ENCODE results near the gene LINC01488. TPM values are rescaled to one million over a fixed set of nuclear protein-coding genes. Genes with fewer than 3 reads are reported as not detected.

LINC01488 gene
- total and polyA plus RNA-seq, 9 of the 15 experiments (the other 6 are each of a cell fraction or from before 2014, with no cell fraction given), result not detected

DNA sequence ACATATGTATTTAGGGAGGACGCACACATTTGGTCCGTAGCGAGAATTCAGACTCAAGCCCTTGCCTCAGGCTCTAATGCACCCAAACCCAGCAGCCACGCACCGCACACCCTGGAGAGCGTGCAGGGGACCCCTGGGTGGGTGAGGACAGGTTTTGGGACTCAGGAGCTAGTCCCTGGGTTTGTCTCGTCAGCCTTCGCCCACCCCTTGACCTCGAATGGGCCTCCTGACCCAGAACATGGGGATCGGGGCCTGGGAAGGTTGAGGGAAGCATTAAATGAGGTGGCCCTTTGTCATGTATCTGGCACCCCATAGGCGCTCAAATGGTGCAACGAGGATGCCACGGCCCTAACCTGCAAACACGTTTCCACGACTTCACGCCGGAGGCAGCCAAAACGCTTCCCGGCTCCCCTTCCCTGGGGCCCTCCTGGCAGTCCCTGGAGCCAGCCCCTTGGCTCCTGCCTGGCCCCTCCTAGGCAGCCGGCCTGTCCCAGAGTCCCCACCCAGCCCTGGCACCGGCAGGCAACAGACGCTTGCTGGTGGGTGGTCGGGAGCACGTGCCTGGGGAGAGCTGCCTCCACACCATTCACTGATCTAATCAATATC is 5.5 kb upstream of the LINC01488 start:
- TF ChIP-seq MBD2 (IDR thresholded peaks at IDR 0.05; ENCODE audit: borderline replicate concordance, low read depth) (no peak), OTX1 (CRISPR knock-in tag; IDR thresholded peaks at IDR 0.05) (no peak), XRCC5 (IDR thresholded peaks at IDR 0.05; ENCODE audit: low read depth, low read length) (no peak), CCNT2 (IDR thresholded peaks at IDR 0.05; ENCODE audit: borderline replicate concordance, extremely low read depth, insufficient read length, low read depth, low read length) (no peak), RFX7 (CRISPR knock-in tag; IDR thresholded peaks at IDR 0.05) (no peak), RAD21 (CRISPR knock-in tag; conservative IDR thresholded peaks at IDR 0.05 in 1 of 2, IDR thresholded peaks at IDR 0.05 in 1 of 2) (no peak)
- H4K20me1 ChIP-seq (replicated peaks; ENCODE audit: control insufficient read depth, insufficient read depth, low read length), result no peaks in the 10 kb centered on the region
- intact Hi-C loops (cut with micrococcal nuclease), result no loop called here
- CTCF ChIA-PET (ENCODE audit: low intra/inter-chr PET ratio), result no interaction called here
- BruUV-seq (replicated peaks), result no TSS peak
- no peak overlapping the region for H3K4me2 ChIP-seq (ENCODE audit: insufficient read depth, low read length)
- H3K4me1 ChIP-seq (replicated peaks in 1 of 2; ENCODE audit: control insufficient read depth in 2 of 2, insufficient read depth in 2 of 2, low read length in 2 of 2), result peaks cover 2 to 28% of the 10 kb centered on the region in 2 experiments; a peak in 3 of 5 replicates
- ATAC-seq (no peak), FAIRE-seq (no peak), DNase-seq (ENCODE audit: extremely low read depth in 1 of 4, low spot score in 3 of 4) (no peak)
- no peaks in the 10 kb centered on the region for H3K9me3 ChIP-seq (replicated peaks; ENCODE audit: control insufficient read depth, insufficient read depth, low read depth, low read length)
- H3K27me3 ChIP-seq (ENCODE audit: control insufficient read depth in 2 of 2, insufficient read depth in 2 of 2, low read length in 2 of 2), result peaks cover 15 to 38% of the 10 kb centered on the region in 2 experiments
- POLR2A ChIA-PET, result interaction anchor here (0.6 kb wide), 1 partner anchor 11 kb away, joined by 3 read pairs; no protein-coding TSS in a partner anchor
- no peak overlapping the region for H3K9ac ChIP-seq (ENCODE audit: insufficient read depth in 1 of 2, low read depth in 2 of 2, low read length in 2 of 2)
- in situ Hi-C loops (cut with MboI), result no loop called here
- H3K36me3 ChIP-seq (ENCODE audit: control insufficient read depth, insufficient read depth, low read length), result no peaks in the 10 kb centered on the region
- H3K9me1 ChIP-seq (ENCODE audit: control insufficient read depth, insufficient read depth, low read length), result no peaks in the 10 kb centered on the region
- H3K4me3 ChIP-seq, result no peak overlapping the region
- H3K27ac ChIP-seq (ENCODE audit: extremely low read depth, low read depth, low read length), result no peak overlapping the region
- no peaks in the 10 kb centered on the region for H3K79me2 ChIP-seq (ENCODE audit: control insufficient read depth, insufficient read depth, low read length)
- 59% methylated on average over 23 of the region's 24 CpGs for WGBS (ENCODE audit: insufficient coverage, low coverage, missing lambda C conversion rate)
- H2AFZ ChIP-seq (ENCODE audit: low read depth, low read length), result no peak overlapping the region

Data from K562 (cell line).